GM12878 (cell line): ENCODE measurements around the gene SHLD3. TPM values are rescaled to one million over a fixed set of nuclear protein-coding genes. Genes with fewer than 3 reads are reported as not detected.
A peak's percentile ranks its signal among the peaks of the same experiment; 100 is the strongest.

Source experiments
- ASH2L ChIP-seq: fragments of 300-600, 200-600 bp; sonication (generic); IDR thresholded peaks from 2 replicates; pipeline ENCODE4 v1.6.1; 2017; ENCODE audit warnings: low read depth, mild to moderate bottlenecking, borderline replicate concordance
- CBX5 ChIP-seq: sonication (generic); IDR thresholded peaks from 2 replicates; pipeline ENCODE4 v1.6.1; 2016; ENCODE audit warnings: low read depth, moderate library complexity, mild to moderate bottlenecking, inconsistent platforms
- CHD1 ChIP-seq: IDR thresholded peaks from 2 replicates; pipeline ENCODE4 v1.6.1; 2012; ENCODE audit warnings: low read depth, low read length, improper control_type of control experiment
- CREB1 ChIP-seq: IDR thresholded peaks from 2 replicates; pipeline ENCODE4 v1.6.1; 2012; ENCODE audit warnings: low read depth, mild to moderate bottlenecking, inconsistent platforms
- CREM ChIP-seq: IDR thresholded peaks from 2 replicates; pipeline ENCODE4 v1.6.1; 2014; ENCODE audit warnings: antibody characterized with exemption, low read depth
- CTCF ChIP-seq, 3 experiments: IDR thresholded peaks in 2 of 3; conservative IDR thresholded peaks in 1 of 3; 2 replicates each; pipeline ENCODE4 v1.5.1; 2011; ENCODE audit warnings: low read depth in 3 of 3, low read length in 3 of 3, mild to moderate bottlenecking in 3 of 3, control low read depth in 2 of 3, moderate library complexity in 2 of 3, inconsistent platforms in 1 of 3, mixed read lengths in 1 of 3; ENCODE audit not compliant: control insufficient read depth in 2 of 3, insufficient read depth in 1 of 3; ENCODE audit errors: extremely low read depth in 1 of 3
- DPF2 ChIP-seq: fragments of 450-650 bp; IDR thresholded peaks from 2 replicates; pipeline ENCODE4 v1.6.1; 2017; ENCODE audit warnings: mild to moderate bottlenecking
- FOXK2 ChIP-seq: fragments of 450-650 bp; IDR thresholded peaks from 2 replicates; pipeline ENCODE4 v1.6.1; 2017; ENCODE audit warnings: mild to moderate bottlenecking, moderate library complexity
- GABPA ChIP-seq: IDR thresholded peaks from 2 replicates; pipeline ENCODE4 v1.6.1; 2014; ENCODE audit warnings: antibody characterized with exemption, low read depth, mild to moderate bottlenecking, inconsistent platforms
- HDAC6 ChIP-seq: fragments of 200-600 bp; sonication (generic); IDR thresholded peaks from one replicate; pipeline ENCODE4 v1.8.0; 2017; ENCODE audit warnings: antibody characterized with exemption; ENCODE audit not compliant: unreplicated experiment
- IKZF2 ChIP-seq, 2 experiments: fragments of 450-650 bp; IDR thresholded peaks; 2 replicates each; pipeline ENCODE4 v1.6.1; 2017; ENCODE audit warnings: mild to moderate bottlenecking in 2 of 2, moderate library complexity in 2 of 2
- IRF4 ChIP-seq: IDR thresholded peaks from 2 replicates; pipeline ENCODE4 v1.6.1; 2011; ENCODE audit warnings: low read depth, low read length
- MEF2A ChIP-seq: IDR thresholded peaks from 2 replicates; pipeline ENCODE4 v1.6.1; 2011; ENCODE audit warnings: low read depth, mild to moderate bottlenecking, low read length, moderate library complexity; ENCODE audit not compliant: insufficient read depth
- NFYB ChIP-seq: IDR thresholded peaks from 2 replicates; pipeline ENCODE4 v1.6.1; 2011; ENCODE audit warnings: low read depth, mild to moderate bottlenecking, low read length, improper control_type of control experiment, moderate library complexity; ENCODE audit not compliant: insufficient read depth
- POLR2AphosphoS5 ChIP-seq: IDR thresholded peaks from 2 replicates; pipeline ENCODE4 v1.6.1; 2011; ENCODE audit warnings: mild to moderate bottlenecking, low read length, inconsistent platforms
- RB1 ChIP-seq: fragments of 450-650 bp; formaldehyde crosslinking; IDR thresholded peaks from 2 replicates; pipeline ENCODE4 v1.6.1; 2017; ENCODE audit warnings: mild to moderate bottlenecking, borderline replicate concordance
- SKIL ChIP-seq: fragments of 450-650 bp; IDR thresholded peaks from 2 replicates; pipeline ENCODE4 v1.6.1; 2017; ENCODE audit warnings: mild to moderate bottlenecking, low read depth, inconsistent platforms; ENCODE audit not compliant: poor library complexity, severe bottlenecking
- TCF7 ChIP-seq: IDR thresholded peaks from 2 replicates; pipeline ENCODE4 v1.6.1; 2014; ENCODE audit warnings: antibody characterized with exemption, borderline replicate concordance
- WRNIP1 ChIP-seq: IDR thresholded peaks from 2 replicates; pipeline ENCODE4 v1.6.1; 2011; ENCODE audit warnings: low read depth, low read length, improper control_type of control experiment, borderline replicate concordance
- ZBTB40 ChIP-seq: fragments of 450-650 bp; IDR thresholded peaks from 2 replicates; pipeline ENCODE4 v1.6.1; 2016; ENCODE audit warnings: mild to moderate bottlenecking, moderate library complexity, borderline replicate concordance
- ZNF384 ChIP-seq: IDR thresholded peaks from 2 replicates; pipeline ENCODE4 v1.6.1; 2012; ENCODE audit warnings: low read depth, mild to moderate bottlenecking, low read length, improper control_type of control experiment, borderline replicate concordance
- polyA plus RNA-seq, 11 experiments: library from polyadenylated mRNA; depleted of rRNA in 4 of 11; unstranded in 6 of 11; stranded (reverse) in 5 of 11; fragments of >200 nt; fragmentation: Nextera tagmentation in 4 of 11; fragmentation: Illumina TruSeq in 1 of 11; extraction: Ambion mirVana in 4 of 11; extraction: Trizol in 1 of 11; gene quantifications; 1 replicate in 1 of 11; 2 replicates in 10 of 11; pipeline versions ENCODE4 v1.2.1 to v1.2.3, GENCODE V29; 2011 to 2016; ENCODE audit warnings: inconsistent platforms in 2 of 11, missing spikeins in 2 of 11, low read depth in 1 of 11
- total RNA-seq, 4 experiments: library from RNA; depleted of rRNA in 3 of 4; stranded (reverse); fragments of >200 nt in 3 of 4; fragmentation: Illumina TruSeq in 1 of 4; extraction: Trizol in 1 of 4; gene quantifications; 2 replicates each; pipeline versions ENCODE4 v1.2.1 to v1.2.3, GENCODE V29; 2013 to 2021

The SHLD3 gene
- total and polyA plus RNA-seq, 10 of the 15 experiments (the other 5 are each of a cell fraction or from before 2014, with no cell fraction given) = 3.1 to 9.2 (median 5.7) TPM

- TF ChIP-seq ASH2L (0 out of 2 replicates have a peak, but pooled peaks have one; percentile 46), WRNIP1 (no peak), ZBTB40 (peak; percentile 95), TCF7 (peak; percentile 33; the same call in 1 of the 2 replicates), POLR2AphosphoS5 (peak; percentile 83; the same call in 1 of the 2 replicates), ZNF384 (peak; percentile 99), RB1 (peak; percentile 59; the same call in 1 of the 2 replicates), CHD1 (no peak), SKIL (peak; percentile 23), IRF4 (no peak), CREM (peak; percentile 25; the same call in 1 of the 2 replicates), NFYB (no peak), FOXK2 (peak; percentile 61), DPF2 (no peak), CTCF (IDR thresholded peaks at IDR 0.05 in 2 of 3, conservative IDR thresholded peaks at IDR 0.05 in 1 of 3; ENCODE audit: control insufficient read depth in 2 of 3, extremely low read depth in 1 of 3, insufficient read depth in 1 of 3, low read depth in 3 of 3, low read length in 3 of 3) (0 out of 6 replicates have a peak, but pooled peaks of 1 of the 3 experiments have one; percentile 6), MEF2A (0 out of 2 replicates have a peak, but pooled peaks have one; percentile 8), CBX5 (0 out of 2 replicates have a peak, but pooled peaks have one; percentile 55), IKZF2 (IDR thresholded peaks at IDR 0.05) (no peak; a peak in 1 of 4 replicates), CREB1 (peak; percentile 44; the same call in 1 of the 2 replicates), GABPA (peak; percentile 95), HDAC6 (no peak)
Observed at GRCh38 chr5:65624571-65625555, at the start of gene SHLD3, which contains the start of gene TRAPPC13 (continued).
